Measurements from ENCODE around the gene JOSD1.

The JOSD1 gene

DNA sequence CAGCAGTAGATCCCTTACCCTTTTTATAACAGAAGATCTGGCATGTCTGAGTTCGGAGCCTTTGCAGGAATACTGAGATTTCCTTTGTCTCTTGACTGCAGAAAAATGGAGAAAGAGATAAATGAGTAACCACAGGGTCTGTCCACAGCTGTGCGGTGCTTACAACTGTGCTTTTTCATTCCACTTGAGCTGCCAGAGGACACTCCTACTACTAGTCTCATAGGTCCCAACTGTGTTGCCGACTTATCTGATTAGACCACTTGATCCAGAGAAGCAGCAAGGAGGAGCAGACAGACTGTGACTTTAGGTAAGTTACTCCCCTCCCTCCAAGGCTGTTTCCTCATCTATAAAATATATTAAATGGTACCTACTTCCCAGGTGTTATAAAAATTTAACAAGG, 62.0 kb downstream of the JOSD1 start:
- ChIA-PET CTCF (interaction anchor here (0.6 kb wide), 1 partner anchor 12 kb away, joined by 3 read pairs; no protein-coding TSS in a partner anchor), POLR2A (interaction anchor here (1.0 kb wide), 1 partner anchor 43 kb away, joined by 4 read pairs; the partner anchor contains the start of gene TOMM22)
- no peak for TF ChIP-seq SP1 (IDR thresholded peaks at IDR 0.05)
- no peak for TF ChIP-seq ZNF384 (IDR thresholded peaks at IDR 0.05)
- no peak for TF ChIP-seq TARDBP (IDR thresholded peaks at IDR 0.05)
- no peak for TF ChIP-seq ARNT (IDR thresholded peaks at IDR 0.05)
- no peak for TF ChIP-seq HDGF (IDR thresholded peaks at IDR 0.05; ENCODE audit: borderline replicate concordance)
- no peak for TF ChIP-seq ELF4 (IDR thresholded peaks at IDR 0.05)
- peak; percentile 5 for DNase-seq (ENCODE audit: extremely low spot score)

DNA sequence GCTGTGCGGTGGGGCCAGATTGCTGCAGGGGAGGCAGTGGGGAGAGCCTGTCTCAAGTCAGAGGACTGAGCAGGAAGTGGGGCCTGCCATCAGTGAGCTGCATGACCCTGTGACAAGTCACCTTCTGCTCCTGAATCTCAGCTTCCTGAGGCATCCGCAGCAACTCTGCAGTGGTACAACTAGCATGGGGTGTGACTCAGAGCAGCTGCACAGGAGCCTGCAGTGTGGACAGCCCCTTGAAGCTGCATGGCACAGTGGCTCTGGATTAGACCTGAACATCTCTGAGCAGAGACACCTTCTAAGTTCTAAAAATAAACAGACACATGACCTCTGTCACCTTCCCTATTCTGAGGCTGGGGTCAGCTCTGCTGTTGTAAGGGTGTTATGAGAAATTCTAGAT, 62.5 kb downstream of the JOSD1 start:
- ChIA-PET POLR2A (interaction anchor here (1.0 kb wide), 1 partner anchor 43 kb away, joined by 4 read pairs; the partner anchor contains the start of gene TOMM22), CTCF (interaction anchor here (0.6 kb wide), 1 partner anchor 12 kb away, joined by 3 read pairs; no protein-coding TSS in a partner anchor)
- peak; percentile 4 for DNase-seq (ENCODE audit: extremely low spot score)
- TF ChIP-seq ZNF384 (IDR thresholded peaks at IDR 0.05) (no peak), SP1 (IDR thresholded peaks at IDR 0.05) (no peak), FOXA1 (IDR thresholded peaks at IDR 0.05) (no peak), TARDBP (IDR thresholded peaks at IDR 0.05) (no peak), L3MBTL2 (conservative IDR thresholded peaks at IDR 0.05) (no peak), ELF4 (IDR thresholded peaks at IDR 0.05) (no peak), HDGF (IDR thresholded peaks at IDR 0.05; ENCODE audit: borderline replicate concordance) (no peak), SUZ12 (IDR thresholded peaks at IDR 0.05) (no peak), FOXK2 (IDR thresholded peaks at IDR 0.05) (no peak), LEF1 (IDR thresholded peaks at IDR 0.05; ENCODE audit: borderline replicate concordance) (no peak), ARNT (IDR thresholded peaks at IDR 0.05) (no peak), CTBP1 (IDR thresholded peaks at IDR 0.05; ENCODE audit: borderline replicate concordance) (no peak), BHLHE40 (IDR thresholded peaks at IDR 0.05; ENCODE audit: borderline replicate concordance) (no peak), NFRKB (IDR thresholded peaks at IDR 0.05) (no peak), FOXM1 (IDR thresholded peaks at IDR 0.05; ENCODE audit: borderline replicate concordance) (no peak)
- TF ChIP-seq, protein P1, sequence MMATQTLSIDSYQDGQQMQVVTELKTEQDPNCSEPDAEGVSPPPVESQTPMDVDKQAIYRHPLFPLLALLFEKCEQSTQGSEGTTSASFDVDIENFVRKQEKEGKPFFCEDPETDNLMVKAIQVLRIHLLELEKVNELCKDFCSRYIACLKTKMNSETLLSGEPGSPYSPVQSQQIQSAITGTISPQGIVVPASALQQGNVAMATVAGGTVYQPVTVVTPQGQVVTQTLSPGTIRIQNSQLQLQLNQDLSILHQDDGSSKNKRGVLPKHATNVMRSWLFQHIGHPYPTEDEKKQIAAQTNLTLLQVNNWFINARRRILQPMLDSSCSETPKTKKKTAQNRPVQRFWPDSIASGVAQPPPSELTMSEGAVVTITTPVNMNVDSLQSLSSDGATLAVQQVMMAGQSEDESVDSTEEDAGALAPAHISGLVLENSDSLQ (IDR thresholded peaks at IDR 0.05): no peak

All from HEK293T (cell line).